Esophagus squamous epithelium (tissue), 5 donors: ENCODE results near the gene DCPS. TPM values are rescaled to one million over a fixed set of nuclear protein-coding genes. Genes with fewer than 3 reads are reported as not detected.

ENCODE experiments used
- DNase-seq: peaks from one replicate; lab custom pipeline; 2025; lab: John Stamatoyannopoulos, UW
- H3K27ac ChIP-seq, 4 donors: fragments of 200-600 bp; sonication (generic); one replicate each; pipeline ENCODE4 v1.5.1; 2016 to 2019; ENCODE audit warnings: mild to moderate bottlenecking in 1 of 4
- H3K27me3 ChIP-seq, 4 donors: fragments of 200-600 bp; sonication (generic); 1 replicate in 3 of 4; 2 replicates in 1 of 4; pipeline versions ENCODE4 v1.5.1 to v1.6.0; 2017 to 2021; ENCODE audit warnings: antibody characterized with exemption in 1 of 4
- H3K36me3 ChIP-seq, 3 donors: fragments of 200-600 bp; sonication (generic); one replicate each; pipeline ENCODE4 v1.5.1; 2016 to 2019
- H3K4me1 ChIP-seq, 3 donors: fragments of 200-600 bp; sonication (generic); one replicate each; pipeline ENCODE4 v1.5.1; 2017 to 2019
- H3K4me3 ChIP-seq, 4 donors: fragments of 200-600 bp; sonication (generic); 1 replicate in 3 of 4; 2 replicates in 1 of 4; pipeline ENCODE4 v1.5.1; 2016 to 2019; ENCODE audit warnings: mild to moderate bottlenecking in 2 of 4, moderate library complexity in 1 of 4
- H3K9me3 ChIP-seq, 3 donors: fragments of 200-600 bp; sonication (generic); one replicate each; pipeline ENCODE4 v1.5.1; 2016 to 2019
- CTCF ChIP-seq, 6 experiments: fragments of 450-650 bp in 4 of 6; fragments of 200-600 bp in 2 of 6; sonication (generic) in 2 of 6; IDR thresholded peaks; one replicate each; pipeline ENCODE4 v1.5.1; 2016 to 2019; ENCODE audit warnings: antibody characterized with exemption in 6 of 6, mild to moderate bottlenecking in 4 of 6, moderate library complexity in 4 of 6
- POLR2A ChIP-seq, 4 donors: fragments of 450-650 bp; IDR thresholded peaks; one replicate each; pipeline ENCODE4 v1.6.1; 2017; ENCODE audit warnings: antibody characterized with exemption in 4 of 4, mild to moderate bottlenecking in 4 of 4, moderate library complexity in 3 of 4
- WGBS, 2 donors: methylation state at CpG; one replicate each; pipeline ENCODE4 v1.1.5; 2018; 5-methylcytosine and 5-hydroxymethylcytosine counted together
- intact Hi-C: fragments of 100-400 bp; cut with DNase I; formaldehyde crosslinking; loops from one replicate; pipeline ENCODE4 v1.15.0; 2022
- total RNA-seq, 4 donors: library from RNA; depleted of rRNA; stranded (reverse); fragments of >200 nt; gene quantifications; one replicate each; pipeline ENCODE4 v1.1.0, GENCODE V29; 2016
- donor health status: DM: yes; HTN: yes; CAD: no.

DCPS gene
- total RNA-seq, 4 donors from 2014 or later: 12.0 to 25.7 (median 14.9) TPM

- WGBS, 2 donors: 87 to 90% methylated on average over 10 to 11 of the region's 11 CpGs
- Histone ChIP-seq H3K4me3 (no peak overlapping the region), H3K27ac (no peak overlapping the region), H3K4me1 (peaks cover 10 to 44% (median 23%) of the 10 kb centered on the region in 3 donors), H3K36me3 (peaks cover 0 to 27% (median 4%) of the 10 kb centered on the region in 3 donors), H3K27me3 (no peaks in the 10 kb centered on the region), H3K9me3 (no peaks in the 10 kb centered on the region)
- TF ChIP-seq POLR2A (IDR thresholded peaks at IDR 0.05) (no peak), CTCF (IDR thresholded peaks at IDR 0.05) (no peak)
- intact Hi-C loops: no loop called here
- no peak for DNase-seq
Observed at GRCh38 chr11:126329644-126330211, 25.9 kb downstream of the DCPS start.

GRCh38 chr11:126331286-126331685, 27.4 kb downstream of the DCPS start:
- Histone ChIP-seq H3K4me3 (no peak overlapping the region), H3K4me1 (peaks cover 10 to 44% (median 23%) of the 10 kb centered on the region in 3 donors), H3K9me3 (no peaks in the 10 kb centered on the region), H3K27ac (no peak overlapping the region), H3K27me3 (no peaks in the 10 kb centered on the region), H3K36me3 (peaks cover 0 to 36% (median 4%) of the 10 kb centered on the region in 3 donors)
- DNase-seq: no peak
- WGBS, 2 donors: 93 to 97% methylated on average over 2 to 11 of the region's 13 CpGs
- no peak for TF ChIP-seq CTCF (IDR thresholded peaks at IDR 0.05)
- no peak for TF ChIP-seq POLR2A (IDR thresholded peaks at IDR 0.05)
- intact Hi-C loops: no loop called here

- H3K4me3 ChIP-seq: no peak overlapping the region
- no peaks in the 10 kb centered on the region for H3K9me3 ChIP-seq
- no peak for DNase-seq
- intact Hi-C loops: no loop called here
- no peaks in the 10 kb centered on the region for H3K27me3 ChIP-seq
- H3K27ac ChIP-seq: no peak overlapping the region
- peaks cover 0 to 40% (median 4%) of the 10 kb centered on the region in 3 donors for H3K36me3 ChIP-seq
- no peak for TF ChIP-seq CTCF (IDR thresholded peaks at IDR 0.05)
- no peak for TF ChIP-seq POLR2A (IDR thresholded peaks at IDR 0.05)
- peaks cover 10 to 44% (median 23%) of the 10 kb centered on the region in 3 donors for H3K4me1 ChIP-seq
- 50 to 67% methylated on average over 3 to 4 of the region's 5 CpGs for WGBS, 2 donors
Observed at GRCh38 chr11:126332221-126332711, 28.4 kb downstream of the DCPS start.

- DNase-seq: no peak
- intact Hi-C loops: no loop called here
- Histone ChIP-seq H3K27ac (no peak overlapping the region), H3K9me3 (no peaks in the 10 kb centered on the region), H3K27me3 (no peaks in the 10 kb centered on the region), H3K4me3 (no peak overlapping the region), H3K4me1 (peaks cover 10 to 41% (median 22%) of the 10 kb centered on the region in 3 donors), H3K36me3 (peaks cover 0 to 48% (median 4%) of the 10 kb centered on the region in 3 donors)
- TF ChIP-seq POLR2A (IDR thresholded peaks at IDR 0.05): no peak
- TF ChIP-seq CTCF (IDR thresholded peaks at IDR 0.05): no peak
- WGBS, 2 donors: 84 to 95% methylated on average over 7 of the region's 7 CpGs
Observed at GRCh38 chr11:126333142-126333541, 29.3 kb downstream of the DCPS start.

GRCh38 chr11:126334659-126335462, 31.0 kb downstream of the DCPS start:
- DNase-seq: no peak
- no peak overlapping the region for H3K4me3 ChIP-seq
- no peaks in the 10 kb centered on the region for H3K9me3 ChIP-seq
- intact Hi-C loops: no loop called here
- H3K36me3 ChIP-seq: peaks cover 0 to 64% (median 4%) of the 10 kb centered on the region in 3 donors
- no peak overlapping the region for H3K27ac ChIP-seq
- peaks cover 10 to 42% (median 23%) of the 10 kb centered on the region in 3 donors for H3K4me1 ChIP-seq
- no peak for TF ChIP-seq CTCF (IDR thresholded peaks at IDR 0.05)
- TF ChIP-seq POLR2A (IDR thresholded peaks at IDR 0.05): no peak
- H3K27me3 ChIP-seq: no peaks in the 10 kb centered on the region
- WGBS, 2 donors: 77 to 93% methylated on average over 6 of the region's 6 CpGs
